KOPT-K1 (cell line): ENCODE results near the gene FBRSL1.
"Not testable (repeated sequence)": the region's sequence is repeated elsewhere in the genome, so short reads cannot be mapped to it uniquely, and the experiment has no call there.

Source experiments
- H3K27ac ChIP-seq: fragments of 200-600 bp; sonication (generic); 2 replicates; pipeline ENCODE4 v1.5.1; 2016; ENCODE audit warnings: antibody characterized with exemption, mild to moderate bottlenecking, low read depth, low read length; ENCODE audit not compliant: poor library complexity, severe bottlenecking
- H3K36me3 ChIP-seq: fragments of 200-600 bp; sonication (generic); 2 replicates; pipeline ENCODE4 v1.5.1; 2017; ENCODE audit warnings: antibody characterized with exemption, mild to moderate bottlenecking, low read length, moderate library complexity; ENCODE audit not compliant: insufficient read depth
- H3K9me3 ChIP-seq: fragments of 200-600 bp; sonication (generic); 2 replicates; pipeline ENCODE4 v1.5.1; 2017; ENCODE audit warnings: antibody characterized with exemption, low read length, mild to moderate bottlenecking; ENCODE audit not compliant: insufficient read depth, poor library complexity, severe bottlenecking

FBRSL1 gene

DNA sequence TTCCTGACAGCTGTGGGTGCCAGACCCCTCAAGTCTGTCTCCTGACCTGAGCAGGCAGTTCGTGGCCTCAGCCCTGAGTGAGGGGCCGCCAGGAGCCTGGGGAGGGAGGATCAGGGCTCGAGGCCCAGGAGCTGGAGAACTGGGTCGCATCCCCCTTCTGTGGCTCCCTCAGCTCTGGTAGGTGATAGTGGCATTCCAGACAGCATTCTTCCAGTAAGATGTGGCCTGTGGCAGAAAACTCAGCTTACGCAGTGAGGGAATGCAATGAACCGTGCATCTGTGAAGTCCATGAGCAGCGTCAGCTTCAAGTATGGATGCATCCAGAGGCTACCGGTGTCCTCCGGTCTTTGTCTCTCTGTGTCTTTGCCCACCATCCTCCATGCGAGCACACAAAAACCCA, 28.4 kb upstream of the FBRSL1 start:
- Histone ChIP-seq H3K27ac (no peak overlapping the region), H3K36me3 (no peaks in the 10 kb centered on the region), H3K9me3 (no peaks in the 10 kb centered on the region)

DNA sequence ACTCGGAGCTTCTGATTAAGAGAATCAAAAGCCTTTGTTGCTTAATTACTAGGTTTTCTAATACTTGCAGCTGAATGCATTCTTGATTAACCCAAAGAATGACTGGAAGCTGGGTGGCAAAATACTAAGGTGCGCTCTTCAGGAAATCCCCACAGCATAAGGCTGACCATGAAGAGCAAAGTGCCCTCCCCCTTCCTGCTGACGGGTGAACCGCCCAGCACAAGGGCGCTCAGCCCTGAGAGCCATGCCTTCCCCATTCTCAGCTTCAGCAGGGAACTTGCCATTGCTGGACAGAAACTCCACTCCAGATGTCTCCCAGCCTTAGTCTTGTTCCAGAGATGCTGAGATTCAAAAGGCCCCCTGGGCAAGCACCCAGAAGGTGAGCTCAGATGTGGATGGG, 27.2 kb upstream of the FBRSL1 start:
- no peaks in the 10 kb centered on the region for H3K36me3 ChIP-seq
- no peaks in the 10 kb centered on the region for H3K9me3 ChIP-seq
- no peak overlapping the region for H3K27ac ChIP-seq

DNA sequence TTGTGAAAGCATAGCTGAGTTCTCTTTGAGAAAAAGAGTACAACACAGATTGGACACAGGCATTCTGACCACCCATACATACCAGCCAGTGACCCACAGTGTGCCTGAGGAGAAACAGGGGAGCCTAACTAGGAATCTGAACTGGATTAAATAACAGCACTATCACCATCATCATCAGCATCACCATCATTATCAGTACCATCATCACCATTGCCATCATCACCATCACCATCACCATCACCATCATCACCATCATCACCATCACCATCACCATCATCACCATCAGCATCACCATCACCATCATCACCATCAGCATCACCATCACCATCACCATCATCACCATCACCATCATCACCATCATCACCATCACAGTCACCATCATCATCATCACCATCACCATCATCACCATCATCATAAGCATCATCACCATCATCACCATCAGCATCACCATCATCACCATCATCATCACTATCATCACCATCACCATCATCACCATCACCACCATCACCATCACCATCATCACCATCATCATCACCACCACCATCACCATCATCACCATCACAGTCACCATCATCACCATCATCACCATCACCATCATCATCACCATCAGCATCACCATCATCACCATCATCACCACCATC, 26.5 kb upstream of the FBRSL1 start:
- not testable (repeated sequence) for H3K9me3 ChIP-seq, H3K27ac ChIP-seq, H3K36me3 ChIP-seq

DNA sequence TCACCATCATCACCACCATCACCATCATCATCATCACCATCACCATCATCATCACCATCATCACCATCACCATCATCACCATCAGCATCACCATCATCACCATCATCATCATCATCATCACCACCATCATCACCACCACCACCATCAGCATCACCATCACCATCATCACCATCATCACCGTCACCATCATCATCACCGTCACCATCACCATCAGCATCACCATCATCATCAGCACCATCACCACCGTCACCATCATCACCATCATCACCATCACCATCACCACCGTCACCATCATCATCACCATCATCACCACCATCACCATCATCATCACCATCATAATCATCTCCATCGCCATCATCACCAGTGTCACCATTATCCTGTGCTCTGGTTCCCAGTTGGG, 25.6 kb upstream of the FBRSL1 start:
- H3K9me3 ChIP-seq, H3K36me3 ChIP-seq, H3K27ac ChIP-seq: not testable (repeated sequence)

DNA sequence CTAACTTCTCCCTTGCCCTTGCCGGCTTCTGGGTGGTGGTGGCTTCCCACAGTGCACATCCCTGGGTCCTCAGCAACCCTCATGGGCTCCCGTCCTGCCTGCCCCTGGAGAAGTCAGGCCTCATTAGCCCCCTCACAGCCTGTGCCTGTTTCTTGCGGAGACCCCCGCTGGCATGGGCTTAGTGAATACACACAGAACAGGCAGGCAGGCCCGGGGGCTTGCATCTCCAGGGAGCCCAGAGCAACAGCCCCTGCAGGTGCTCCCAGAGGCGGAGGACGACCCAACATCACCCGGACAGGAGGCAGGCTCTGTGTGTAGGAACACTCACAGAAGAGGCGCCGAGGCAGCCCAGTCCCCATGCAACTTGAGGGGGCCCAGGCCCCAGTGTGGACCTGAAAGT, 25.1 kb upstream of the FBRSL1 start:
- Histone ChIP-seq H3K27ac (peak overlapping the region; percentile 41), H3K36me3 (no peaks in the 10 kb centered on the region)

DNA sequence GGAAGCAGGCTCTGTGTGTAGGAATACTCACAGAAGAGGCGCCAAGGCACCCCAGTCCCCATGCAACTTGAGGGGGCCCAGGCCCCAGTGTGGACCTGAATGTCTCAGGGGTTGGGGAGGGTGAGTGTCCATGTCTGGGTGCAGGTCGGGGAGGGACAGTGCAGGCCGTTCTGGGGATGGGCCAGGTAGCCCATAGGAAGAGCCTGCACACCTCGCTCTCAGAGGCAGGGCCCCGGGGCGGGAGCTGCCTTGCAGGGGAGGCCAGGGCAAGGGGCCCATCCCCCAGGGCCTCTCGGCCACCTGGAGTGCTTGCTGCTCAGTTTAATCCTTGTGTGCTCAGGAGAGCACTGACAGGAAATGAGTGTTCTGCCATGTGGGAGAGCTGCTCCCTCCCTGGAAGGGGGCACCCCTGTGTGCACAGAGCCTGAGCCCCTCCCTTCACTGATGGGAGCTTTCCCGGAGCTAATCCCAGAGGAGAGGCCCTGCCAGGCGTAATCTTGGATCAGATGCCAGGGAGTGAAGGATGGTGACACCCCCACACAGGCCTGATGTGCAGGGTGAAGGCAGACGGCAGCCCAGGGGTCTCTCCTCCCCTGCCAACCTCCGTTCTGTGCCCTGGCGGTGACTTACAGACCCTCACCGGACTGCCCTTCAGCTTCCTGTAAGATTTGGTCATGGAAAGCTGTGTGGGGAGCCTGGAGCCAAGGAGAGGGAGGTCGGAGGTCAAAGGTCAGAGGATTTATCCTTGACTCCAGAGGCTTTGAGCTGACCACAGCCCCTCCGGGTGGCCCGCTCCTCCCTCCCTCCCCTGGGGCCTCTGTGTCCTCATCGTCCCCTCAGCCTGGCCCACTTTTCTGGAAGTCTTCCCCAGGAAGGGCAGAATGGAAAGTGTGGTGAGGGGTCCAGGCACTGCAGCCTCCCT, 24.4 kb upstream of the FBRSL1 start:
- Histone ChIP-seq H3K36me3 (no peaks in the 10 kb centered on the region), H3K27ac (peak overlapping the region; percentile 41), H3K9me3 (no peaks in the 10 kb centered on the region)

More for the DNA sequence above, 25.1 kb upstream of the FBRSL1 start:
- no peaks in the 10 kb centered on the region for H3K9me3 ChIP-seq

DNA sequence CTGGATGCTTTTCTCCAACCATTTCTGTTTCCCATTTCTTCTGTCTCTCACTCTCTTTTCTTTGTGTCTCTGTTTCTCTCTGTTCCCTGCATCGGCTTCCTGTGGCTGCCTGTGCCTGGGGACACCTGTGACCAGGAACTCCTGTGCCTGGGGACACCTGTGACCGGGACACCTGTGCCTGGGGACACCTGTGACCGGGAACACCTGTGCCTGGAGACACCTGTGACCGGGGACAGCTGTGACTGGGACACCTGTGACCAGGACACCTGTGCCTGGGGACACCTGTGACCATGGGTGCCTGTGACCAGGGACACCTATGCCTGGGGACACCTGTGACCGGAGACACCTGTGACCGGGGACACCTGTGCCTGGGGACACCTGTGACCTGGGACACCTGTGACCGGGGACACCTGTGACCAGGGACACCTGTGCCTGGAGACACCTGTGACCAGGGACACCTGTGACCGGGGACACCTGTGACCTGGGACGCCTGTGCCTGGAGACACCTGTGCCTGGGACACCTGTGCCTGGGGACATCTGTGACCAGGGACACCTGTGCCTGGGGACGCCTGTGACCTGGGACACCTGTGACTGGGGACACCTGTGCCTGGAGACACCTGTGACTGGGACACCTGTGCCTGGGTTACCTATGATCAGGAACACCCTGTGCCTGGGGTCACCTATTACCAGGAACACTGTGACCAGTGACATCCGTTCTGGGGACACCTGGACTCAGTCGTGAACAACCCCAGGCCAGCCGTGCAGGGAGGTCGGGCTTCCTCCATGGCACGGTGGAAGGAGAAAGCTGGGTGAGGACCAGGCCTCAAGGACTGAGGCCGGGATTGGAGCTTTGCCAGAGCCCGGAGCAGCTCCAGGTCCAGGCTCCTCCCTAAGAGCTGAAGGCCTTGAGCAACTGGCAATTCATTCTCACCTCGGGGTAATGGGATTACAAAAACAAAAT, 23.4 kb upstream of the FBRSL1 start:
- no peaks in the 10 kb centered on the region for H3K36me3 ChIP-seq
- no peak overlapping the region for H3K27ac ChIP-seq
- no peaks in the 10 kb centered on the region for H3K9me3 ChIP-seq

DNA sequence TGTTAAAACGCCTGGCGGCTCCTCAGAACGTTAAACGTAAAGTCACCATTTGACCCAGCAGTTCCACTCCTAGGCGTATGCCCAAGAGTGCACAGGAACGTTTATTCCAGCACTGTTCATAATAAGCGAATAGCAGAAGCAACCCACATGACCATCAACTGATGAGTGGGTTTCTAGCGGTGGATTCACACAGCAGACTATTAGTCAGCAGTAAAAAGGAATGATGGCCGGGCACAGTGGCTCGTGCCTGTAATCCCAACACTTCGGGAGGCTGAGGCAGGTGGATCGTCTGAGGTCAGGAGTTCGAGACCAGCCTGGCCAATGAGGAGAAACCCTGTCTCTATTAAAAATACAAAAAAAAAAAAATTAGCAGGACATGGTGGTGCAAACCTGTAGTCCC, 22.4 kb upstream of the FBRSL1 start:
- H3K9me3 ChIP-seq: no peaks in the 10 kb centered on the region
- H3K36me3 ChIP-seq: no peaks in the 10 kb centered on the region
- no peak overlapping the region for H3K27ac ChIP-seq

DNA sequence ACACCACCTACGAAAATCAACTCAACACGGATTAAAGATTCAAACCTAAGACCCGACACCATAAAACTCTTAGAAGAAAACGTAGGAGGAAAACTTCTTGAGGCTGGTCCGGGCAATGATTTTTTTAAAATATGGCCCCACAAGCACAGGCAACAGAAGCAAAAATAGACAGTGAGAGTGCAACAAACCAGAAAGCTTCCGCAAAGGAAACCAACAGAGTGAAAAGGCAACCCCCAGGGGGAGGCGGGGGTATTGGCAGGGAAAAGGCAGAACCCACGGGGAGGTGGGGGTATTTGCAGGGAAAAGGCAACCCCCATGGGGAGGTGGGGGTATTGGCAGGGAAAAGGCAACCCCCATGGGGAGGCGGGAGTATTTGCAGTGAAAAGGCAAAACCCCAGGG, 20.5 kb upstream of the FBRSL1 start:
- peaks cover 8% of the 10 kb centered on the region for H3K9me3 ChIP-seq
- H3K36me3 ChIP-seq: no peaks in the 10 kb centered on the region
- H3K27ac ChIP-seq: no peak overlapping the region

DNA sequence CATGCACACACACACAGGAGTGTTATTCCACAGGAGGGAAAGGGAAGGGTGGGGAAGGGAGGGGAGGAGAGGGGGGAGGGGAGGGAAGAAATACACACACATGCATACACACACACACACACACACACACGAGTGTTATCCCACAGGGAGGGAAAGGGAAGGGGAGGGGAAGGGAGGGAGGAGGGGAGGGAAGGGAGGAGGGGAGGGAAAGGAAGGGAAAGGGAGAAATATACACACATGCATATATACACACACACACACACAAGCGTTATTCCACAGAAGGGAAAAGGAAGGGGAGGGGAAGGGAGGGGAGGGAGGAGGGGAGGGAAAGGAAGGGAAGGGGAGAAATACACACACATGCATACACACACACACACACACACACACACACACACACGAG, 19.6 kb upstream of the FBRSL1 start:
- no peaks in the 10 kb centered on the region for H3K36me3 ChIP-seq
- H3K9me3 ChIP-seq: peaks cover 8% of the 10 kb centered on the region
- no peak overlapping the region for H3K27ac ChIP-seq

DNA sequence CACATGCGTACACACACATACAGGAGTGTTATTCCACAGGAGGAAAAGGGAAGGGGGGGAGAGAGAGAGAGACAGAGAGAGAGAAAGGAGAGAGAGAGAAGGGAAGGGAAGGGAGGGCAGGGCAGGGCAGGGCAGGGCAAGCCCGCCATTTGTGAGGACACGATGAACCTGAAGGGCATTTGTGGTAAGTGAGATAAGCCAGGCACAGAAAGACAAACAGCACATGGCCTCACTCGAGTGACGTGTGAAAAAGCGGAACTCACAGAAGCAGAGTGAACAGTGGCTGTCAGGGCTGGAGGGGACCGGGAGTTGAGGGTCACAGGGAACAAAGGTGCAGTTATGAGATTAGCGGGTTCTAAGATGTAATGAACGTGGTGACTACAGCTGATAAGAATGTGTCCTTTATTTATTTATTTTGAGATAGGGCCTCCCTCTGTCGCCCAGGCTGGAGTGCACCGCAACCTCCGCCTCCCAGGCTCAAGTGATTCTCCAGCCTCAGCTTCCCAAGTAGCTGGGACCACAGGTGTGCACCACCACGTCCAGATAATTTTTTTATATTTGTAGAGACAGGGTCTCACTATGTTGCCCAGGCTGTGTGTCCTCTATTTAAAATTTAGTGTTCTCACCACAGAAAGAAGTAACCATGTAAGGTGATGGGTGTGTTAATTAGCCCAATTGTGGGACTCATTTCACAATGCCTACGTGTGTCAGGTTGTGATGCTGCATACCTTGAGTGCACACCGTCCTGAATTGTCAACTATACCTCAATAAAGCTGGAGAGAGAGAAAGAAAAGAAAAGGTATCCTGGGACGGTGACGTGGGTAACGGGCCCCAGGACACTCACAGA, 18.7 kb upstream of the FBRSL1 start:
- Histone ChIP-seq H3K27ac (no peak overlapping the region), H3K9me3 (peaks cover 8% of the 10 kb centered on the region), H3K36me3 (no peaks in the 10 kb centered on the region)

DNA sequence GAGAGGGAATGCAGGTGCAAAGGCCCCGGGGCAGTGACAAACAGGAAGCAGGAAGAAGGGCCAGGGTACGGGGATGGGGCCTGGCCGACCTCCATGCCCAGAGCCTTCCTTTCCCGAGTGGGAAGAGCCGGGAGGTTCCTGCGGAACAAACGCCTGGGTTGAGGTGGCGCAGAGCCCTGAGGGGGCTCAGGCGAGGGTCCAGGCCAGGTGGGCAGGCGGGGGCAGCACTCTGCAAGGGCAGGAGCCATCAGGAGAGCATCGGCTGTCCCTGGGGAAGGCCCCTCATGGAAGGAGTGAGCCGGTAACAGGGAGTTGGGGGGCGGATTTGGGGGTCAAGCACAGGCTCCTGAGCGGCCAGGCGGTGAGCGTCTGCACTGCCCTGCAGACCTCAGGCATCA, 18.1 kb upstream of the FBRSL1 start:
- Histone ChIP-seq H3K27ac (no peak overlapping the region), H3K9me3 (peaks cover 8% of the 10 kb centered on the region), H3K36me3 (no peaks in the 10 kb centered on the region)

DNA sequence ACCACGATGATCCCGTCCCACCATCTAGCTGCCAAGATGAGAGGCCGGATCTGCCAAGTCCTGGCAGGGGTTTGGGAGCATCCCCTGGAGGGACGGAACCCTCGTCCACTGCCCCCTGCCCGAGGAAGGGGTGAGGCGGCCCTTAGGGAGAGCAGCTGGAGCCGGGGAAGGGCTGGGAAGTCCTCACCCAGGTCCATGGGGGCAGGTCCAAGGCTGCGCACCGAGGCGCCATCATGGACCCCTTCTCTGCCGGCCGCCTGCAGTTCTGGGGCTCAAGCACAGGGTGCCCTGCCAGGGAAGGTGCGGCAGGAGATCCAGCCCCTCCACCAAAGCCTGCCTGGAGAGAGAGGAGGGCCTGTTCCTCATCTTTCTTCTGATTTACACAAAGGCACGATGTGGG, 17.6 kb upstream of the FBRSL1 start:
- Histone ChIP-seq H3K36me3 (no peaks in the 10 kb centered on the region), H3K27ac (no peak overlapping the region), H3K9me3 (peaks cover 8% of the 10 kb centered on the region)

DNA sequence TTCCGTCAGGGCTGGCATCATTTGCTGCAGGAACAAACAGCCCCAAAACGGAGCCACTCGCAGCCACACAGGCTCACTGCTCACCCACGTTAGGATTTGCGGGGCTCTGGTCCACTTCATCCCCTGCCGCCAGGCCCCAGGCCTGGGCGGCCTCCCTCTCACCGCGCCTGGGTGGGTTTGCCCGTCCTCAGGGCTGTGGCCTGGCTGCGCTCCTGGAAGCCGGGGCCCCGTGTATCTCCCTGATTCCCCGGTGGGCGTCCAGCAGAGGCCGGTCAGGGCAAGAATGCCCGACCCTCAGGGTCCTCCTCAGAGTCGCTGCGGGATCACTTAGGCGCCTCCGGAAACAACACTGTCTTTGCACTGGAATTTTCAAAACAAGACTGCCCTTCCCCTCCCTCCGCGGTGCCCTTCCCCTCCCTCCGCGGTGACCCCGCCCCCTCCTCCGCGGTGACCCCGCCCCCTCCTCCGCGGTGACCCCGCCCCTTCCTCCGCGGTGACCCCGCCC, 15.7 kb upstream of the FBRSL1 start:
- H3K9me3 ChIP-seq: peaks cover 8% of the 10 kb centered on the region
- H3K27ac ChIP-seq: no peak overlapping the region
- H3K36me3 ChIP-seq: no peaks in the 10 kb centered on the region
